IPS-NIHi7 (cell line): ENCODE measurements around the gene C1QBP.
"Not testable (repeated sequence)": the region's sequence is repeated elsewhere in the genome, so short reads cannot be mapped to it uniquely, and the experiment has no call there.

Experiments
- DNase-seq: peaks from one replicate; pipeline ENCODE4 v3.0.0; 2012; ENCODE audit warnings: mixed read lengths; ENCODE audit errors: extremely low spot score

The C1QBP gene

DNA sequence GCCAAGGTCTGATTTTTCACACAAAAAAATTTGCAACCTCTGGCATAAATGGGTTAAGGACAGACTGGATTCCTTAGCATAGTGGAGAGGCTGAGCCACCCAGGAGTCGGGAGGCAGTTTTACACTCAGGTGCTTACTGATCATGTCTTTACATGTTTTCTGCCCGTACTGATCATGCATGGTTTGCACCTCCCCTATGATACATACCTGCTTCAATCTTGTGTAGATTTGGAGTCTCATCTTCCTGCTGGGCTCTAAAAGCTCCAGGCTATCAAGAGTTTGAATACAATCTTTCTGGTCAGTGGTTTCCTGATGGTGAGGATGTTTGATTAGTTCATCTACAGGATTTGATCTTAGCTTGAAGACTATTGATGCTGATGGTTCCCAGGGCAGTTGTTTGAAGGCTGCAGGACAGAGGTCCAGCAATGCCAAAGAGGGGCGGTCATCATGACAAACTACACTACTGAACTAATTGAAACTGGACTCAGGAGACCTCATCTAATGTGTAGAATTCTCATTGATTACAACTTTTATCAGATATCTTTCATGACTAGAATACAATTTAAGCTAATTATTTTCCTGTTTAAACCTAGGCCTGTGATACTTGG is 6.9 kb downstream of the C1QBP start:
- DNase-seq: no peak

DNA sequence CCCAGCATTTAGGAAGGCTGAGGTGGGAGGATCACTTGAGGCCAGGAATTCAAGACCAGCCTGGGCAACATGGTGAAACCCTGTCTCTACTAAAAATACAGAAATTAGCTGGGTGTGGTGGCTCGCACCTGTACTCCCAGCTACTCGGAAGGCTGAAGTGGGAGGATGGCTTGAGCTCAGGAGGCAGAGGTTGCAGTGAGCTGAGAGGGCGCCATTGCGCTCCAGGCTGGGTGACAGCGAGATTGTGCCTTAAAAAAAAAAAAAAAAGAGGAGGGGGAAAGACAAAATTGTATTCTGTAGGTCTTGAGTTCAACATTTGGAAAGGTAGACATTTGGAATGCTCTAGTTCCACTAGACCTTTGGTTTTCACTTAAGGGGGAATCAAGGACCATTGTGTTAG is 7.7 kb downstream of the C1QBP start:
- not testable (repeated sequence) for DNase-seq

DNA sequence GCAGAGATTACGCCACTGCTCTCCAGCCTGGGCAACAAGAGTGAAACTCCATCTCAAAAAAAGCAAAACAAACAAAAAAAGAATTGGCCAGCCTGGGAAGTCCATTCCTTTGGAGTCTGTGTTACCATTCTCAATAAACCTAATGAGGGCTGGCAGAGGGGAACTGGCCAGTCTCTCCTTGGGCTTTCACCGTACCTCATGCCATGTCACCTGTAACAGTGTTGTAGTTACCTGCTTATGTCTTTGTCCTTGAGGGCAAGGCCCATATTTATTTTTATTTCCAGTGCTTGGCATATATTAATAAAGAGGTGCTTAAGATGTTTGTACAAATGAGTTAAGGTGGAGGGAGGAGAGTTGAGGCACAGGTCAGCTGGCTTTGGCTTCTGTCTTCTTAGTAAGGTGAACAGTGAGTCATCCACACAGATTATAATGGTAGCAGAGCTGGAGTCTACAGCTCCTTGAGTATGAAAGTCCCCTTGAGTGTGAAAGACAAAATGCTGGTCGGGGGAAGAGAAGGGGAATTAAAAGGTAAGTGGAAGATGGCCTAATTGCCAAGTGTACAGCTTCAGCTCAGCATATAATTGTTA is 8.4 kb downstream of the C1QBP start:
- no peak for DNase-seq

DNA sequence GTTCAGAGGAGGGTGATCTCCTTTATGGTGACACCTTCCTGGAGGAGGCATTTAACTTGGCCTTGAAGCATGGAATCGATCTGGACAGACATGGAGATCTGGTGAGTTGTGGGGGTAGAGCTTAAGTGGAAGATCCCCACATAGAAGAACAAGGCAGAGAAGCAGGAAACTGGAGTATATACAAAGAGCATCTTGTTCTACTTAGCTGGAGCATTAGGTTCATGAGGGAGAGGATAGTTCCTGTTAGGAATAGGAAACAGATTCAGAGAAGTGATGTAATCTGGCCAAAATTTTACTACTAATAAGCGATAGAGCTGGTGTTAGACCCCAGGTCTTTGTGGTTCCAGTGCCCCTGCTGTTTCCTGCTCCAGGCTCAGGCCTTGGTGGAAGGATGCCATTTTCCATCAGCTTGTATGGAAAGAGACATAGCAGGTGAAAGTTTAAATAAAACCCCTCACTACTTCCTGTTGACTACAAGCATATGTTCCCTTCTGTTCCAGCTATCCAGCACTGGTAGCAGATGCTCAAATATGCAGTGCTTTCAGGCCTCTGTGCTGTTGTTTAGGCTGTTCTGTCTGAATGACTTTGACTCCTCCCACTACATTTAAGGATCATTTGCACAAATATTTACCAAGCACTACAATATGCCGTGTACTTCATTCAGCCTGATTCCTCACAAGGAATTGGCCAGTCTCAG is 9.6 kb downstream of the C1QBP start:
- no peak for DNase-seq

DNA sequence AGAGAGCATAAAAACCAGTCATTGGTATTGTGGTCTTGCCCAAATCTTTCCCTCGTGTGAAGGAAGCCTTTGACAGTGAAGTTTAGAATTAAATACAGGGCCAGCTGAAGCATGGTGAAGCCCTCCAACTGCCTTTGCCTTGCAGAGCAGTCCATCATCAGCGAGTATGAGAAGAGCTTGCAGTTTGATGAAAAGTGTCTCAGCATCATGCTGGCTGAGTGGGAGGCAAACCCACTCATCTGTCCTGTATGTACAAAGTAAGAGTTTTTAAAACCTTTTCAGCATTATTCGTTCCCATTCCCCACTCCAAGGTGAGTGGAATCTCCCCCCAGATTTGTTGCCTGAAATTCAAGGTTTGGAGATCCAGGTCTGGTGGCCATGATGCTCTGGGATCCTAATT is 13.1 kb downstream of the C1QBP start:
- DNase-seq: no peak

DNA sequence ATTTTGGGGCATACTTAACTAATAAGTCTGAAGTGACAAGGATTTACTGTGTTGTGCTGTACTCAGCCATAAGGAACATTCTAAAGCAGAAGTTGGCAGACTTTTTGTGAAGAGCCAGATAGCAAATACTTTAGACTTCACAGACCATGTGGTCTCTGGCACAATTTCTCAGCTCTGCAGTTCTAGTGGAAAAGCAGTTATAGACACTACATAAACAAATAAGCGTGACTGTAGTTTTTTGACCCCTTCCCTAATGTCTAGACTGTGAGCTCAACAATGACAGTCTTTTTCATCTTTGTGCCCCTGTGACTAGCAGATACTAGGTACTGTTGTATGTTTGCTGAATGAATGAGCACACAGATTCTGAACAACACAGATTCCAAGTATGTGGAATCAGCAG is 14.0 kb downstream of the C1QBP start:
- no peak for DNase-seq

DNA sequence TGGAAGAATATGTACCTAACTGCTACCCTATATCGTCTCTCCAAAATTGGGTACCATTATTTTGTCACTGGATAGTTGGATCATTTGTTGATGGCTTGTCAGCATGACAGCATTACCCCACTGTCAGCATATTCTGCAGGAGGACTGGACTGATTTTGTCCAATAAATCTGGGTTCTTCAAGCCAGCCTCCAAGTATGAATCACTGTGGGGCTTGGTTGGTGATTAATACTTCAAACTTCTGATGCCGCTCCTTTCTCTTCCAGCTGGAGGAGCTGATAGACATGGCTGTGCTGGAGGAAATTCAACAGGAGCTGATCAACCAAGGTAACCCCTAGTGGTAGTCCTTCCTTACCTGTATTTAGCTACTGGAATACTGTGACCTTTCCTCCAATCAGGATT is 16.4 kb downstream of the C1QBP start:
- DNase-seq: no peak

DNA sequence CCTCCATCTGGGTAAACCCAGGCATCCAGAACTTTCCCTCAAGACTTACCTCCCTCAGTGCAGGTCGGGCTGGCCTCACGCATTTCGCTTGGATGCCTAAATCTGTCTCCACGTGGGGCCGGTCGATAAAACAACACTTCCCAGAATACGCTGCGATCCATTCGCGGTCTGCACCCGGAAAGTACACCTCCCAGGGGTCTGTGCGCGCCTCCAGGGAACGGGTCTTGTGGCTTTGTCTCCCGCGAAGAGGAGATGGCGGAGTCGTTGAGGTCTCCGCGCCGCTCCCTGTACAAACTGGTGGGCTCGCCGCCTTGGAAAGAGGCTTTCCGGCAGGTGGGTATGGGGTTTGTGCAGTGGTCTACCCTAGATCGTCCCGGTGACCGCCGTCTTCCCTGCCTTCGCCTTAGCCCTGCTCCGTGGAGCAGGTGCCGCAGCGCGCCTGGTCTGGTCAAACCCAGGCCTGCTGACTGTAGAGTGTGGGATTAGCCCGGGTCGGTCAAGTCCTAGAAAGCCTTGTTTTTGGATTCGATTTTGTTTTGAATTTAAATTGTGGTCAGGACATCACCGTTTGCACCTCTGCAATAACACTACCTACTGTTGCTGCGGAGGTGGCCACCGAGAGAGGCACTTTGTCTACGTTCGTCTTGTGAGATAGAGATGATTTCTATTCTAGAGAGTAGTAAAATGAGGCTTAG is 18.8 kb downstream of the C1QBP start, which contains the start of gene RPAIN:
Gene RPAIN, plus strand, starts transcription at position 224 of the 695 bp plus-strand sequence. Its CDS starts 29 bp downstream, at position 253.
- peak; percentile 87 for DNase-seq

DNA sequence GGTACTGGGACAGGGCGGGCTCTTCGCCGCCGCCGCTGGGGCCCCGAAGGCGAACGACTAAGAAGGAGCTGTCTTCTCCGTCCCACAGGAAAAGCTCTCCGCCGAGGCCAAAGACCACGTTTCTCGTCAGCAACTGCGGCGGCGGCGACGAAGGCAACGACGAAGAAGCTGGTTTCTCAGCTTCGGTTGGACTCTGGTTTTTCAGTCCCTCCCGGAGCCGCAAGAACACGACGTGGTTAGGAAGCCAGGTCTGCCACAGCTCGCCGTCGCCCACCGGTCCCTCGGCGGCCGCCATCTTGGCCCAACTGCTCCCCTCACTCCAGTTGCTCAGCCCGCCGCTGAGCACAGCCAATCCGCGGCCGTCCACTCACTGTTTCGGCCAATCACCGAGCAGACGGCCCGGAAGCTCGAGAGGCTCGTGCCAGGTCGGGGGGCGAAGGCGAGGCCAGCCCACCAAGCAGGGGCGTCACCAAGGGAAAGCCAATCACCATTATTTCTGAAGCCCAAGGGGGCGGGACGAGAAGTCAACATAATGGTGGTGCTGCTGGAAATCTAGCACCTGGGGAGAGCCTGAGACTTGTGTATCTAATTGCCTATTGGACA is 19.5 kb downstream of the C1QBP start, which contains the start of gene NUP88:
Gene NUP88, minus strand, starts transcription at position 307 of the 603 bp plus-strand sequence. Its CDS starts 12 bp downstream, at position 295.
- DNase-seq: peak; percentile 100

DNA sequence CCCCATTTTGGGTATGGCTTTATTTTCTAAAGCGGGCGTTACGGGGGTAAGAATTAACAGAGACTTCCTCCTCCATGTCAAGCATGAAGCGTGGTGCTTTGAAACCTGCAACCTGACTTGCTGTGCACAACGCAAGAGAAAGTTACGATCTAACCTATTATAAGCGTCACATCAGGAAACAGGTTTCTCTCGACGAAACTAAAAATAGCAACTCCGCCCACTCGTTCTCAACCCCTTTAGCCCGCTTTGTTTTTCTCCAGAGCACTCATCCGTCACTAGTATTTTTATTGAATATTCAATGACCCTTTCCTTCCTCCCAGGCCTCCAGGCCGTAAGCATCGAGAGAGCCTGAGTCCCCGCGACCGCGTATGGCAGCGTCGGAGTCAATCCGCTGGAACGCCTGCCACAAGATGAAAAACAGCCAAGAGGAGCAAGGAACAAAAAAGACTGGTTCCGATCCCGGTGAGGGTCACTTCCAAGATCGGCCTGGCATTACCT is 20.0 kb downstream of the C1QBP start:
- DNase-seq: no peak

DNA sequence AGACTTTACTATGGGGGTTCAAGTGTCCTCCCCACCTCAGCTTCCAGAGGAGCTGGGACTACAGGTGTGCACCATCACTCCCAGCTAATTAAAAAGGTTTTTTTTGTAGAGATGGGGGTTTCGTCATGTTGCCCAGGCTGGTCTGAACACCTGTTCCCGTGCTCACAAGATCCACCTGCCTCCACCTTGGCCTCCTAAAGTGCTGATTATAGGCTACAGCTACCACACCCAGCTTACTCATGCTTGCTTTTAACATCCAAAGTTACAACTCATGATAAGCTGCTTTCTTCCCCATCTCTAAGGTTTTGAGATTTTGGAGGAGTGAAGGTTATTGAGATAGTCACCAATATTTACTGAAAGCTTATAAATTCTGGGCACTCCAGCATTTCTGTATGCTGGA is 22.1 kb downstream of the C1QBP start:
- DNase-seq: no peak

DNA sequence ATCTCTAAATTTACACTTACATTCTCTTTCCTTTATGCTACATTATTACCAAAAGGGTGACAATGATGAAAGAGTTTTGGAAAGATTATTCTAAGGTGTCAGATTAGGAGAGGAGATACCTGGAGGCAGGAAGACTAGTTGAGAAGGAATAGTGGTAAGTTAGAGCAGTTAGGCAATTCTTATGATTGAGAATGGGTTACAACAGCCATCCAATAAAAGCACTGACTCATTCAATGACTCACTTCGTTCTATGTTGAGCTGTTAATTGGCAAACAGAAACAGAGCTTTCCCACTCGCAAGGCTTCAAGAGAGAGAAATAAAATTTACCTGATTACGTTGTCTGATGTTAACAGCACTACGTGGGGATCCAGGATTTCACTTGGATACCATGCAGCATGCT is 25.3 kb downstream of the C1QBP start:
- DNase-seq: no peak

DNA sequence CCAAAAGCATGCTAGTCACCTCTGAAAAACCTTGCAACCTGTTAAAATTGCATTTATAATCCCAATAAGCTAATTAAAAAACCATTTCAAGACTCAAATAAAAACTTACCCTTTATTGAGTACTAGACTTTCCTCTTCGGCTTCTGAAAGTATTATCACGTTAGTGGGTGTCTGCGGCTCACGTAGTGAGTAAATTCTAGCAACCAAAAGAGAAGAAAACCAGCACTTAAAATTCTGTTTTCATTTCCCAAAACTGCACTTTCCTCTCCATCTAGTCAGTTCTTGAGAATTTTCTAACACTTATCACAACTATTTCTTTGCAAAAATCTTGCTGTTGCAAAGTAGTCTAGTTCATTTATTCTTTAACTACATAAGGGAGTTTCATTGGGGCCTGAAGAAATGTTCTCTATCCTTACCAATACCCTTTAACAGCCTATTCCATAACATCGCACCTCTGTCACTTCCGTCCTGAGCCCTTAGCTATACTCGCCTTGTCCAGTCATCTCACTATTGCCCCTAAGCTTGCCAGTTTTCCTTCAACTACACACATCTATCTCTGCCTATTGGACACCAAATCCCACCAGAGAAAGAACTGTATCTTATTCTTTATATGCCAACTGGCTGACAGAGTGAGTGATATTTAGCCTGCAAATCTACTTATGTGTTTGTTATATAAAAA is 28.2 kb downstream of the C1QBP start:
- no peak for DNase-seq

DNA sequence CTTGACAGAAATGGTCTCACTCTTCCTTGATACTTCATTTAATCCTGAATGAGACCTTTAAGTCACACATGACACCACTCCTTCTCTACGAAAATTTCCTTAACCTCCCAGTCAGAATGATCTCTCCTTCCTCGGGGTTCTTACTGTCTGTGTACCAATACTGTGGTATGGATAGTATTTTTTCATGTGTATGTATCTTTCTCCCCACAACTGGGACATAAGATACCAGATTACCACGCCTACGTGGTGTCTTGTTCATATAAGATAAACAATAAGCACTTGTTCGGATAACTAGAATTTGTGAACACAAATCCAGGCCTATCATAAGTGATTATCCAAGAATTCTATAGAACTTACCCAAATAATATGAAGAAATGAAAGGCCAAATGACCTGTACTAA is 30.8 kb downstream of the C1QBP start:
- DNase-seq: no peak

DNA sequence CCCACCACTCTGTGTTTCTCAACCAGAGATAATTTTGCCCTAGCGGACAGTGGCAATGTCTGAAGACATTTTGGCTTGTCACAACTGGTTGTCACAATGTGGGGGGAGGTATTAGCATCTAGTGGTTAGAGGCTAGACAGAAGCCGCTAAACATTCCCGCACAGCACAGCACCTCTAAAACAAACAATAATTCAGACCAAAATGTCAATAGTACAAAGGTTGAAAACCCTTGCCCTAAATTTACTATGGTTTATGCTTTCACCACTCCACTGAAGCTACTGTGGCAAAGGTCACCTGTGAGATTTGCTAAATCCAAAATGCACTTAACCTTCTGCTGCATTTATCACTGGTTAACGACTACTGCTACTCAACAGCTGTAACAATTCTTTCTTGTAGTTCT is 33.6 kb downstream of the C1QBP start:
- DNase-seq: no peak

DNA sequence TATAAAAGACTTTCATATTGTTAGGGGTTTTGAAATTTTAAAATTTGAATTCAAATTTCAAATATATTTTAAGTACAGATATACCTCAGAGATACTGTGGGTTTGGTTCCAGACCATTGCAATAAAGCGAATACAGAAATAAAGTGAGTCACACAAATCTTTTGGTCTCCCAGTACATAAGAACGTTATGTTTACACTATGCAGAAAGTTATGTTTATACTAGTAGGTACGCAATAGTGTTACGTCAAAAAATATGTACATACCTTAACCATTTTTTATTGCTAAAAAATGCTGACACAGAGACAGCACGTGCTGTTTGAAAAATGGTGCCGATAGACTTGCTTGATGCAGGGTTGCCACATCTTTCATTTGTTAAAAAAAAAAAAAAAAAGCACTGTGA is 39.2 kb downstream of the C1QBP start:
- no peak for DNase-seq

DNA sequence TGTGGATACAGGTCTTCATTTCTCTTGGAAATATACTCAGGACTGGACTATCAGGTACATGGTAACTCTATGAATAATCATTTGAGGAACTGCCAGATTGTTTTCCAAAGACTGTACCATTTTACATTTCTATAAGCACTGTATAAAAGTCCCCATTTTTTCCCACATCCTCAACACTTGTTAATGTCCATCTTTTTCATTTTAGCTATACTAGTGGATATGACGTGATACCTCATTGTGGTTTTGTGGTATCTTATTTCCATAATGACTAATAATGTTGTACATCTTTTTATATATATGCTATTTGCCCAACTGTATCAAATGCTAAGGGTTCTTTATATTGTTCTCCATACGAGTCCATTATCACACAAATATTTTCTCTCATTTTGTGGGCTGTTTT is 42.3 kb downstream of the C1QBP start:
- no peak for DNase-seq

DNA sequence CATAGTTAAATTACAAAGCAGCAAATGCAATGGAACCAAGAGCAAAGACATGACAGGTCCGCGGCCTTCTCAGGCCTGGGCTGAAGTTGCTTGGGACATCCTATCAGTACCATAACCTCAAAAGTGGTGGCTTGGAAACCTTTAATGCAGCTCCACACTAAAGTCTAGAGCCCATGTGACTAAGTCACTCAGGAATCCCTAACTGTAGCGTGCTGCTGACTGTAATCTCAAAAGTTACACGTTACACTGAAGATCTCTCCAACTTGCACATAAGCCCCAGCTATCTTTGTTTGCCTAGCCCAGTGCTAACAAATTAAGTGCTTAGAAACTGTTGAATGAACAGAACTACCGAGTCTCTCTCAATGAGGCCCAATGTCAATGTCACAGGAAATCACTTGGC is 47.3 kb downstream of the C1QBP start:
- no peak for DNase-seq
